H4 (cell line): ENCODE results near the gene WDR70. TPM values are rescaled to one million over a fixed set of nuclear protein-coding genes. Genes with fewer than 3 reads are reported as not detected.
"Not testable (repeated sequence)": the region's sequence is repeated elsewhere in the genome, so short reads cannot be mapped to it uniquely, and the experiment has no call there.

Experiments used
- DNase-seq: peaks from one replicate; pipeline ENCODE4 v3.0.0-alpha.2; 2015; ENCODE audit warnings: low spot score
- total RNA-seq: library from RNA; depleted of rRNA; stranded (reverse); fragments of >200 nt; shearing (Covaris generic); gene quantifications from 2 replicates; pipeline ENCODE4 v1.2.3, GENCODE V29; 2014

Gene WDR70
- total RNA-seq, 1 experiment from 2014 or later: 34.2 TPM

GRCh38 chr5:37454402-37455055 is 75.4 kb downstream of the WDR70 start:
- not testable (repeated sequence) for DNase-seq

GRCh38 chr5:37463191-37464051 is 84.3 kb downstream of the WDR70 start:
- not testable (repeated sequence) for DNase-seq

- not testable (repeated sequence) for DNase-seq
Measured at GRCh38 chr5:37464581-37464980, 85.5 kb downstream of the WDR70 start.

- not testable (repeated sequence) for DNase-seq
Measured at GRCh38 chr5:37469383-37469782, 90.3 kb downstream of the WDR70 start.

GRCh38 chr5:37471666-37472197 is 92.6 kb downstream of the WDR70 start:
- DNase-seq: no peak

GRCh38 chr5:37477426-37477825 is 98.3 kb downstream of the WDR70 start:
- no peak for DNase-seq

GRCh38 chr5:37478121-37478894 is 99.2 kb downstream of the WDR70 start:
- DNase-seq: no peak

GRCh38 chr5:37481395-37481794 is 102.3 kb downstream of the WDR70 start:
- not testable (repeated sequence) for DNase-seq

GRCh38 chr5:37490120-37490810 is 111.1 kb downstream of the WDR70 start:
- no peak for DNase-seq

GRCh38 chr5:37490931-37491330 is 111.8 kb downstream of the WDR70 start:
- no peak for DNase-seq

GRCh38 chr5:37492778-37493555 is 113.8 kb downstream of the WDR70 start:
- DNase-seq: no peak

GRCh38 chr5:37494756-37495155 is 115.6 kb downstream of the WDR70 start:
- DNase-seq: peak; percentile 26

- DNase-seq: peak; percentile 62
Measured at GRCh38 chr5:37495210-37495609, 116.1 kb downstream of the WDR70 start.

GRCh38 chr5:37495668-37496347 is 116.7 kb downstream of the WDR70 start:
- peak; percentile 87 for DNase-seq

- no peak for DNase-seq
Measured at GRCh38 chr5:37496902-37497445, 117.9 kb downstream of the WDR70 start.

- no peak for DNase-seq
Measured at GRCh38 chr5:37501152-37501551, 122.0 kb downstream of the WDR70 start.

GRCh38 chr5:37506241-37506640 is 127.1 kb downstream of the WDR70 start:
- DNase-seq: no peak

GRCh38 chr5:37506722-37507121 is 127.6 kb downstream of the WDR70 start:
- no peak for DNase-seq

- DNase-seq: no peak
Measured at GRCh38 chr5:37511646-37512045, 132.5 kb downstream of the WDR70 start.

- DNase-seq: no peak
Measured at GRCh38 chr5:37514946-37515345, 135.8 kb downstream of the WDR70 start.
